Measurements from ENCODE around the gene COX4I1. TPM values are rescaled to one million over a fixed set of nuclear protein-coding genes. Genes with fewer than 3 reads are reported as not detected.

Gene COX4I1
- 735 TPM for total RNA-seq (2013)
- polyA plus RNA-seq, result 1,000 to 10,000 TPM in 2 of 3 donors, 100 to 1,000 TPM in 1; 985 to 1,312 (median 1,132) TPM
- polyA minus RNA-seq, result 194 and 347 TPM in 2 replicates
- total RNA-seq, result 72.7 to 235 (median 179) reads per million in 11 experiments

DNA sequence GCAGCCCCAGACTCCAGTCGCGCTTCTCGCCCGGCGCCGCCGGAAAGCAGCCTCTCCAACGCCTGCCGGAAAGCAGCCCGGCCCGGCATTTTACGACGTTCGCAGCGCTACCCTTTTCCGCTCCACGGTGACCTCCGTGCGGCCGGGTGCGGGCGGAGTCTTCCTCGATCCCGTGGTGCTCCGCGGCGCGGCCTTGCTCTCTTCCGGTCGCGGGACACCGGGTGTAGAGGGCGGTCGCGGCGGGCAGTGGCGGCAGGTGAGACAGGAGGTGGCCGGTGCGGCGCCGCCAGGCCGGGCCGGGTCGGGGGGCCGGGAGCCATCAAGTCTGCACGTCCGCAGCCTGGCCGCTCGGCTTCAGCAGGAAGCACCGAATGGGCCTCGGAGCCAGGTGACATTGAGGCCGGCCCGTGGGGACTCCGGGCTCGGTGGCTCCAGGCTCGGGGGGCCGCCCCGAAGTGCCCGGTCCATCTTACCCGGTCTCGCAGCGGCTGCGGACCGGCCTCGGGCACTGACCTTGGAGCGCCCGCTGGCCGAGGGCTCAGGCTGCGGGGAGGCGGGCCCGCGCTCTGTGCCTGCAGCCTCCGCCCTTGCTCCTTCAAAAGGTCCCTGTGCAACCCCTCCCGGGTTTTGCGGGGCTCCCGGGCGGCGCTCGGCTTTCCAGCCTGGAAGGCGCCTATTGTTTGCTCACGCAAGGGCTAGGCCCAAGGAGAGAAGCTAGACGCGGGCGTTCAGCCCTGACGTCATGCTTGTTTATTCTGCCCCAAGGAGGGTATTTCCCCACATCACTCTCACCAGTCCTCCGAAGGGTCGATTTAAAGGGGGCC, at the start of gene COX4I1, which contains the start of gene EMC8:
TSS of gene COX4I1 (plus strand) at position 199 of the 824 bp plus-strand sequence. CDS start 1,511 bp downstream, outside the sequence.
TSS of gene EMC8 (minus strand) at position 48 of the 824 bp plus-strand sequence. CDS start 249 bp downstream, outside the sequence.
- Mint-ChIP-seq H3K27me3 (ENCODE audit: low read depth in 3 of 3) (peaks cover 0 to 5% (median 0%) of the 10 kb centered on the region in 3 donors), H3K27ac (peak within 1 kb of the TSS; percentile 91 to 95 (median 94)), H3K36me3 (peaks cover 61% of the 10 kb centered on the region in 2 donors), H3K4me3 (peak within 1 kb of the TSS; percentile 88 to 94), H3K4me1 (peaks cover 37% of the 10 kb centered on the region), H3K9me3 (no peaks in the 10 kb centered on the region)
- peak within 1 kb of the TSS; percentile 82 for H2AFZ ChIP-seq (ENCODE audit: insufficient read depth, low read depth, low read length, poor library complexity, severe bottlenecking)
- peak; percentile 85 to 91 (median 87) for DNase-seq
- 0% methylated on average over 81 of the region's 87 CpGs for WGBS (ENCODE audit: insufficient coverage)
- H3K36me3 ChIP-seq (replicated peaks in 1 of 2; ENCODE audit: control insufficient read depth in 1 of 2, insufficient read depth in 2 of 2, low read length in 2 of 2), result peaks cover 52 to 68% of the 10 kb centered on the region in 2 donors
- peak within 1 kb of the TSS; percentile 99 for H3K9ac ChIP-seq (ENCODE audit: insufficient read depth, low read length, poor library complexity, severe bottlenecking)
- intact Hi-C loops (cut with micrococcal nuclease), result no loop called here
- H4K20me1 ChIP-seq (ENCODE audit: insufficient read depth, low read length), result peaks cover 66% of the 10 kb centered on the region
- H3K4me2 ChIP-seq (replicated peaks; ENCODE audit: extremely low read depth, low read length, poor library complexity, severe bottlenecking), result peak within 1 kb of the TSS; percentile 89
- peak within 1 kb of the TSS; percentile 81 to 94 (median 87) for H3K4me3 ChIP-seq (replicated peaks in 1 of 3; ENCODE audit: low read depth in 2 of 3, low read length in 3 of 3)
- H3K9me3 ChIP-seq (replicated peaks in 1 of 2; ENCODE audit: control insufficient read depth in 1 of 2, insufficient read depth in 1 of 2, low read length in 2 of 2), result no peaks in the 10 kb centered on the region
- H3K4me1 ChIP-seq (ENCODE audit: control insufficient read depth in 1 of 2, insufficient read depth in 2 of 2, low read length in 2 of 2), result peaks cover 19 to 27% of the 10 kb centered on the region in 2 donors
- no peaks in the 10 kb centered on the region for H3K27me3 ChIP-seq (ENCODE audit: control insufficient read depth in 2 of 2, insufficient read depth in 2 of 2, low read length in 2 of 2)
- TF ChIP-seq, protein P1, sequence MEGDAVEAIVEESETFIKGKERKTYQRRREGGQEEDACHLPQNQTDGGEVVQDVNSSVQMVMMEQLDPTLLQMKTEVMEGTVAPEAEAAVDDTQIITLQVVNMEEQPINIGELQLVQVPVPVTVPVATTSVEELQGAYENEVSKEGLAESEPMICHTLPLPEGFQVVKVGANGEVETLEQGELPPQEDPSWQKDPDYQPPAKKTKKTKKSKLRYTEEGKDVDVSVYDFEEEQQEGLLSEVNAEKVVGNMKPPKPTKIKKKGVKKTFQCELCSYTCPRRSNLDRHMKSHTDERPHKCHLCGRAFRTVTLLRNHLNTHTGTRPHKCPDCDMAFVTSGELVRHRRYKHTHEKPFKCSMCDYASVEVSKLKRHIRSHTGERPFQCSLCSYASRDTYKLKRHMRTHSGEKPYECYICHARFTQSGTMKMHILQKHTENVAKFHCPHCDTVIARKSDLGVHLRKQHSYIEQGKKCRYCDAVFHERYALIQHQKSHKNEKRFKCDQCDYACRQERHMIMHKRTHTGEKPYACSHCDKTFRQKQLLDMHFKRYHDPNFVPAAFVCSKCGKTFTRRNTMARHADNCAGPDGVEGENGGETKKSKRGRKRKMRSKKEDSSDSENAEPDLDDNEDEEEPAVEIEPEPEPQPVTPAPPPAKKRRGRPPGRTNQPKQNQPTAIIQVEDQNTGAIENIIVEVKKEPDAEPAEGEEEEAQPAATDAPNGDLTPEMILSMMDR (IDR thresholded peaks at IDR 0.05), result no peak
- peak within 1 kb of the TSS; percentile 60 to 97 for H3K27ac ChIP-seq (ENCODE audit: low read depth in 1 of 2, low read length in 2 of 2)
- H3K79me2 ChIP-seq (ENCODE audit: insufficient read depth, low read length), result peaks cover 94% of the 10 kb centered on the region

GRCh38 chr16:85749771-85750145, 49.7 kb upstream of the COX4I1 start:
- H3K36me3 ChIP-seq (replicated peaks in 1 of 2; ENCODE audit: control insufficient read depth in 1 of 2, insufficient read depth in 2 of 2, low read length in 2 of 2), result no peaks in the 10 kb centered on the region
- peaks cover 0 to 9% of the 10 kb centered on the region in 2 donors for H3K27me3 ChIP-seq (ENCODE audit: control insufficient read depth in 2 of 2, insufficient read depth in 2 of 2, low read length in 2 of 2)

More at GRCh38 chr16:85749771-85750145, 49.7 kb upstream of the COX4I1 start:
- peaks cover 28% of the 10 kb centered on the region for H3K4me1 Mint-ChIP-seq
- peak overlapping the region; percentile 95 to 99 for H3K4me3 Mint-ChIP-seq
- Histone ChIP-seq H3K9ac (ENCODE audit: insufficient read depth, low read length, poor library complexity, severe bottlenecking) (no peak overlapping the region), H2AFZ (ENCODE audit: insufficient read depth, low read depth, low read length, poor library complexity, severe bottlenecking) (peak overlapping the region; percentile 81), H3K4me1 (ENCODE audit: control insufficient read depth in 1 of 2, insufficient read depth in 2 of 2, low read length in 2 of 2) (peaks cover 19 to 27% of the 10 kb centered on the region in 2 donors), H3K9me3 (replicated peaks in 1 of 2; ENCODE audit: control insufficient read depth in 1 of 2, insufficient read depth in 1 of 2, low read length in 2 of 2) (no peaks in the 10 kb centered on the region), H3K4me3 (replicated peaks in 1 of 3; ENCODE audit: low read depth in 2 of 3, low read length in 3 of 3) (peak overlapping the region; percentile 57 to 78 (median 70)), H3K4me2 (replicated peaks; ENCODE audit: extremely low read depth, low read length, poor library complexity, severe bottlenecking) (peak overlapping the region; percentile 99), H3K79me2 (ENCODE audit: insufficient read depth, low read length) (peaks cover 6% of the 10 kb centered on the region), H4K20me1 (ENCODE audit: insufficient read depth, low read length) (no peaks in the 10 kb centered on the region), H3K27ac (ENCODE audit: low read depth in 1 of 2, low read length in 2 of 2) (no peak overlapping the region)
- no peaks in the 10 kb centered on the region for H3K9me3 Mint-ChIP-seq
- no peak overlapping the region for H3K27ac Mint-ChIP-seq
- peaks cover 13 to 31% (median 18%) of the 10 kb centered on the region in 3 donors for H3K27me3 Mint-ChIP-seq (ENCODE audit: low read depth in 3 of 3)
- no CpG with 5 or more reads among the region's 14 CpGs for WGBS (ENCODE audit: insufficient coverage)
- peaks cover 6 to 19% of the 10 kb centered on the region in 2 donors for H3K36me3 Mint-ChIP-seq
- intact Hi-C loops (cut with micrococcal nuclease), result no loop called here
- no peak for DNase-seq
- TF ChIP-seq, protein P1 (IDR thresholded peaks at IDR 0.05), result no peak

Data from CD14-positive monocyte (primary cell).